ENCODE data around the gene INO80C. TPM values are rescaled to one million over a fixed set of nuclear protein-coding genes. Genes with fewer than 3 reads are reported as not detected.

Gene INO80C
- total and polyA plus RNA-seq, 2 of the 4 experiments (the other 2 are of a cell fraction), result 5.6 to 17.1 TPM

DNA sequence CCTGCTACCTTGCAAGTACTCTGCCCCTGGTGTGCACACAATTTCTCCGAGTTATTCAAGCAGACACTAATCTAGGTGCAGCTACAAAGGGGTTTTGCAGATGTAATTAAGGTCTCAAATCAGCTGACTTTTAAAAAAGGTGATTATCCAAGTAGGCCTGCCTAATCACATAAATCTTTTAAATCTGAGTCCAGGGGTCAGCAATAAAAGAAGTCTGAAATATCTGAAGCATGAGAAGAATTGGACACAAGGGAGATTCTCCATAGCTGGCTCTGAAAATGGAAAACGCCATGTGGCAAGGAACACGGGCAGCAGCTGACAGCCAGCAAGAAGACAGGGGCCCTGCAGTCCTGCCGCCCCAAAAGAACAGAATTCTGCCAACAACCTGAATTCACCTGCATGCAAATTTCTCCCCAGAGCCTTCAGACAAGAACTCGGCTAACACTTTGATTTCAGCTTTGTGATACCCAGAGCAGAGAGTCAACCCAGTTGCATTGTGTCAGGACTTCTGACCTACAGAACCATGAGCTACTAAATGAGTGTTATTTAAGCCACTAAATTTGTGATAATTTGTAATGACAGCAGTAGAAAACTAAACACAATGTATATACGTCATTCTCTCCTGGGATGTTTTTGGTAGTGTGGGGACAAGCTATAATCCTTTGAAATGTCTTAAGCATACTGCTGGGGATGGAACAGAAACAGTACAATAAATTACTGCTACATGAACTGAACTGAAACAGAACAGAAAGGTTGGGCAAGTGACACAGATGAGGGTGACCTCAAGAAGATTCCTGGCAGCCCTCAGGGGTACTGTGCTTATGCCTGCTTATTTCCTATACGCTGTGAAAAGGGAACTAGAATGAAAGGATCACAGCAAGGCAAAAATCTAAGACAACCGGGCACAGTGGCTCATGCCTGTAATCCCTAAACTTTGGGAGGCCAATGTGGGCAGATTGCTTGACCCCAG lies 3.2 kb downstream of the INO80C start:
- Histone ChIP-seq H3K14ac (replicated peaks; ENCODE audit: low read depth, low read length) (no peak overlapping the region), H4K20me1 (ENCODE audit: insufficient read depth, low read length) (no peaks in the 10 kb centered on the region), H3K4me1 (ENCODE audit: control insufficient read depth, insufficient read depth, low read length) (peaks cover 3% of the 10 kb centered on the region), H3K36me3 (ENCODE audit: control insufficient read depth, insufficient read depth, low read length) (no peaks in the 10 kb centered on the region), H3K9ac (ENCODE audit: low read depth, low read length) (no peak overlapping the region), H3K27me3 (ENCODE audit: control insufficient read depth, insufficient read depth, low read length) (no peaks in the 10 kb centered on the region), H3K4me2 (ENCODE audit: low read depth, low read length) (no peak overlapping the region), H2BK20ac (ENCODE audit: low read depth, low read length) (no peak overlapping the region), H2AK5ac (ENCODE audit: low read depth, low read length) (no peak overlapping the region), H3K9me1 (ENCODE audit: insufficient read depth, low read length) (peaks cover 7% of the 10 kb centered on the region), H3K27ac (ENCODE audit: insufficient read depth, low read length) (no peak overlapping the region), H3K23ac (ENCODE audit: low read depth, low read length) (no peak overlapping the region), H3K9me3 (ENCODE audit: control insufficient read depth, insufficient read depth, low read length) (no peaks in the 10 kb centered on the region), H2AK9ac (replicated peaks; ENCODE audit: low read depth, low read length, poor library complexity) (no peak overlapping the region), H3K56ac (ENCODE audit: extremely low read depth, insufficient read depth, low read length) (no peak overlapping the region), H4K8ac (ENCODE audit: low read depth in 2 of 2, low read length in 2 of 2) (no peak overlapping the region), H2BK120ac (ENCODE audit: low read depth, low read length) (no peak overlapping the region), H2AFZ (replicated peaks; ENCODE audit: low read length, poor library complexity) (no peak overlapping the region), H4K5ac (ENCODE audit: low read depth, low read length) (no peak overlapping the region), H3K18ac (ENCODE audit: low read depth, low read length) (no peak overlapping the region), H4K91ac (ENCODE audit: insufficient read depth, low read depth, low read length) (no peak overlapping the region), H3K4ac (ENCODE audit: low read depth, low read length) (no peak overlapping the region), H2BK15ac (ENCODE audit: low read depth, low read length) (no peak overlapping the region), H2BK5ac (ENCODE audit: low read depth, low read length, poor library complexity, severe bottlenecking) (no peak overlapping the region), H3K79me1 (ENCODE audit: low read depth in 1 of 2, low read length in 2 of 2) (peaks cover 14 to 21% of the 10 kb centered on the region in 2 experiments; a peak in 3 of 4 replicates), H3K4me3 (ENCODE audit: insufficient read depth, low read depth, low read length) (no peak overlapping the region)
- DNase-seq (no peak), ATAC-seq (ENCODE audit: low read depth) (no peak)
- in situ Hi-C loops (cut with MboI; ENCODE audit: low sequenced_read_pairs) (no loop called here), dilution Hi-C loops (cut with HindIII; ENCODE audit: low sequenced_read_pairs, unreplicated experiment) (no loop called here), intact Hi-C loops (cut with micrococcal nuclease) (loop anchor here (5.0 to 10.0 kb wide), 2 partner anchors 80 to 87 kb away; no protein-coding TSS in a partner anchor)
- TF ChIP-seq CEBPB (IDR thresholded peaks at IDR 0.05; ENCODE audit: low read depth, low read length), result no peak
- TF ChIP-seq MAZ (IDR thresholded peaks at IDR 0.05; ENCODE audit: borderline replicate concordance, low read depth, low read length), result no peak
- TF ChIP-seq, protein P1, sequence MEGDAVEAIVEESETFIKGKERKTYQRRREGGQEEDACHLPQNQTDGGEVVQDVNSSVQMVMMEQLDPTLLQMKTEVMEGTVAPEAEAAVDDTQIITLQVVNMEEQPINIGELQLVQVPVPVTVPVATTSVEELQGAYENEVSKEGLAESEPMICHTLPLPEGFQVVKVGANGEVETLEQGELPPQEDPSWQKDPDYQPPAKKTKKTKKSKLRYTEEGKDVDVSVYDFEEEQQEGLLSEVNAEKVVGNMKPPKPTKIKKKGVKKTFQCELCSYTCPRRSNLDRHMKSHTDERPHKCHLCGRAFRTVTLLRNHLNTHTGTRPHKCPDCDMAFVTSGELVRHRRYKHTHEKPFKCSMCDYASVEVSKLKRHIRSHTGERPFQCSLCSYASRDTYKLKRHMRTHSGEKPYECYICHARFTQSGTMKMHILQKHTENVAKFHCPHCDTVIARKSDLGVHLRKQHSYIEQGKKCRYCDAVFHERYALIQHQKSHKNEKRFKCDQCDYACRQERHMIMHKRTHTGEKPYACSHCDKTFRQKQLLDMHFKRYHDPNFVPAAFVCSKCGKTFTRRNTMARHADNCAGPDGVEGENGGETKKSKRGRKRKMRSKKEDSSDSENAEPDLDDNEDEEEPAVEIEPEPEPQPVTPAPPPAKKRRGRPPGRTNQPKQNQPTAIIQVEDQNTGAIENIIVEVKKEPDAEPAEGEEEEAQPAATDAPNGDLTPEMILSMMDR (conservative IDR thresholded peaks at IDR 0.05; ENCODE audit: low read depth, low read length), result no peak
- TF ChIP-seq RFX5 (IDR thresholded peaks at IDR 0.05; ENCODE audit: low read depth, low read length), result no peak
- TF ChIP-seq, protein P2, sequence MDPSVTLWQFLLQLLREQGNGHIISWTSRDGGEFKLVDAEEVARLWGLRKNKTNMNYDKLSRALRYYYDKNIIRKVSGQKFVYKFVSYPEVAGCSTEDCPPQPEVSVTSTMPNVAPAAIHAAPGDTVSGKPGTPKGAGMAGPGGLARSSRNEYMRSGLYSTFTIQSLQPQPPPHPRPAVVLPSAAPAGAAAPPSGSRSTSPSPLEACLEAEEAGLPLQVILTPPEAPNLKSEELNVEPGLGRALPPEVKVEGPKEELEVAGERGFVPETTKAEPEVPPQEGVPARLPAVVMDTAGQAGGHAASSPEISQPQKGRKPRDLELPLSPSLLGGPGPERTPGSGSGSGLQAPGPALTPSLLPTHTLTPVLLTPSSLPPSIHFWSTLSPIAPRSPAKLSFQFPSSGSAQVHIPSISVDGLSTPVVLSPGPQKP (IDR thresholded peaks at IDR 0.05; ENCODE audit: borderline replicate concordance, low read depth, low read length), result no peak
- TF ChIP-seq SMC3 (IDR thresholded peaks at IDR 0.05; ENCODE audit: low read depth, low read length), result no peak
- WGBS, 2 experiments (ENCODE audit: extremely low coverage in 2 of 2, insufficient read length in 1 of 2), result 80% methylated on average over 1 of the region's 8 CpGs; no CpG with 5 or more reads in 1 of the 2 experiments
- ChIA-PET CTCF (interaction anchor here (0.6 kb wide), 1 partner anchor 80 kb away, joined by 3 read pairs; no protein-coding TSS in a partner anchor), POLR2A (ENCODE audit: unreplicated experiment) (interaction anchor here (0.6 kb wide), 1 partner anchor 66 kb away, joined by 3 read pairs; no protein-coding TSS in a partner anchor)
- no TSS peak for BruUV-seq (replicated peaks)

Measured in IMR-90 (cell line).